Transverse colon (tissue), 4 donors: ENCODE results near the gene BASP1. TPM values are rescaled to one million over a fixed set of nuclear protein-coding genes. Genes with fewer than 3 reads are reported as not detected.

ENCODE experiments used
- DNase-seq: peaks from one replicate; pipeline ENCODE4 v3.0.0-alpha.2; 2019
- H3K27ac ChIP-seq, 4 donors: fragments of 200-600 bp; sonication (generic); 2 replicates each; pipeline ENCODE4 v1.5.1; 2016 to 2018; ENCODE audit warnings: inconsistent platforms in 4 of 4
- H3K27me3 ChIP-seq: fragments of 200-600 bp; sonication (generic); 2 replicates; pipeline ENCODE4 v1.5.1; 2017; ENCODE audit warnings: inconsistent platforms
- H3K36me3 ChIP-seq, 4 donors: fragments of 200-600 bp; sonication (generic); 2 replicates each; pipeline ENCODE4 v1.5.1; 2017 to 2019; ENCODE audit warnings: inconsistent platforms in 4 of 4
- H3K4me1 ChIP-seq, 4 donors: fragments of 200-600 bp; sonication (generic); 2 replicates each; pipeline ENCODE4 v1.5.1; 2017 to 2020; ENCODE audit warnings: inconsistent platforms in 4 of 4
- H3K4me3 ChIP-seq, 4 donors: fragments of 200-600 bp; sonication (generic); 1 replicate in 1 of 4; 2 replicates in 3 of 4; pipeline versions ENCODE4 v1.5.1 to v1.6.1; 2017 to 2019; ENCODE audit warnings: inconsistent platforms in 4 of 4
- H3K9me3 ChIP-seq, 2 donors: fragments of 200-600 bp; sonication (generic); 2 replicates each; pipeline ENCODE4 v1.5.1; 2017 to 2019; ENCODE audit warnings: inconsistent platforms in 2 of 2
- CTCF ChIP-seq, 5 experiments: fragments of 200-600 bp in 3 of 5; fragments of 450-650 bp in 2 of 5; sonication (generic) in 3 of 5; IDR thresholded peaks; 1 replicate in 2 of 5; 2 replicates in 3 of 5; pipeline ENCODE4 v1.5.1; 2016 to 2017; ENCODE audit warnings: antibody characterized with exemption in 5 of 5, inconsistent platforms in 3 of 5, mild to moderate bottlenecking in 2 of 5, moderate library complexity in 1 of 5
- EP300 ChIP-seq: sonication (generic); formaldehyde crosslinking; IDR thresholded peaks from one replicate; pipeline ENCODE4 v1.6.1; 2017; ENCODE audit warnings: antibody characterized with exemption, low read depth
- POLR2A ChIP-seq: fragments of 450-650 bp; IDR thresholded peaks from one replicate; pipeline ENCODE4 v1.6.1; 2016; ENCODE audit warnings: antibody characterized with exemption, mild to moderate bottlenecking, moderate library complexity
- POLR2AphosphoS5 ChIP-seq, 3 donors: sonication (generic); formaldehyde crosslinking; IDR thresholded peaks; one replicate each; pipeline ENCODE4 v1.6.1; 2016; ENCODE audit warnings: antibody characterized with exemption in 3 of 3
- WGBS, 2 donors: methylation state at CpG; one replicate each; pipeline ENCODE4 v1.1.5; 2018; ENCODE audit warnings: low coverage in 1 of 2; 5-methylcytosine and 5-hydroxymethylcytosine counted together
- in situ Hi-C, 4 donors: fragments of 200-750 bp; cut with MboI; loops; one replicate each; pipeline versions ENCODE4 v1.15.0 to v1.15.1; 2017; ENCODE audit warnings: low sequenced_read_pairs in 3 of 4, low pct_ligation_motif_present in 1 of 4, low pct_unique_long_range_greater_than_20kb in 1 of 4
- intact Hi-C: fragments of 100-400 bp; cut with DNase I; formaldehyde crosslinking; loops from one replicate; pipeline ENCODE4 v1.15.1; 2023; ENCODE audit warnings: low total_unique reads
- total RNA-seq, 4 donors: library from RNA; depleted of rRNA; stranded (reverse); fragments of >200 nt; gene quantifications; one replicate each; pipeline ENCODE4 v1.1.0, GENCODE V29; 2016

The BASP1 gene
- total RNA-seq, 4 donors from 2014 or later = 1.5 to 36.4 (median 9.2) TPM

- H3K27me3 ChIP-seq = no peaks in the 10 kb centered on the region
- intact Hi-C loops = no loop called here
- H3K9me3 ChIP-seq = no peaks in the 10 kb centered on the region
- H3K27ac ChIP-seq = no peak overlapping the region
- no peaks in the 10 kb centered on the region for H3K4me1 ChIP-seq
- no peak for DNase-seq
- in situ Hi-C loops = no loop called here
- TF ChIP-seq CTCF (IDR thresholded peaks at IDR 0.05) (no peak), POLR2AphosphoS5 (IDR thresholded peaks at IDR 0.05) (no peak), EP300 (no peak), POLR2A (no peak)
- H3K36me3 ChIP-seq = no peaks in the 10 kb centered on the region
- H3K4me3 ChIP-seq = no peak overlapping the region
- WGBS, 2 donors = 80 to 84% methylated on average over 5 of the region's 5 CpGs
Observed at GRCh38 chr5:17234374-17234773, 16.9 kb downstream of the BASP1 start.

- intact Hi-C loops (no loop called here), in situ Hi-C loops (no loop called here)
- TF ChIP-seq EP300 (no peak), CTCF (IDR thresholded peaks at IDR 0.05) (no peak), POLR2AphosphoS5 (IDR thresholded peaks at IDR 0.05) (no peak), POLR2A (no peak)
- no peaks in the 10 kb centered on the region for H3K4me1 ChIP-seq
- no peaks in the 10 kb centered on the region for H3K27me3 ChIP-seq
- no peaks in the 10 kb centered on the region for H3K36me3 ChIP-seq
- no peak overlapping the region for H3K27ac ChIP-seq
- H3K9me3 ChIP-seq = no peaks in the 10 kb centered on the region
- H3K4me3 ChIP-seq = no peak overlapping the region
- WGBS, 2 donors = 81 to 88% methylated on average over 4 to 5 of the region's 5 CpGs
- no peak for DNase-seq
Observed at GRCh38 chr5:17235731-17236330, 18.4 kb downstream of the BASP1 start.

- Histone ChIP-seq H3K4me3 (no peak overlapping the region), H3K9me3 (no peaks in the 10 kb centered on the region), H3K36me3 (no peaks in the 10 kb centered on the region), H3K27me3 (no peaks in the 10 kb centered on the region), H3K4me1 (no peaks in the 10 kb centered on the region), H3K27ac (no peak overlapping the region)
- in situ Hi-C loops (no loop called here), intact Hi-C loops (no loop called here)
- no peak for DNase-seq
- WGBS, 2 donors = 70 to 72% methylated on average over 6 of the region's 6 CpGs
- TF ChIP-seq EP300 = no peak
- no peak for TF ChIP-seq POLR2AphosphoS5 (IDR thresholded peaks at IDR 0.05)
- no peak for TF ChIP-seq POLR2A
- no peak for TF ChIP-seq CTCF (IDR thresholded peaks at IDR 0.05)
Observed at GRCh38 chr5:17238521-17239041, 21.1 kb downstream of the BASP1 start.

GRCh38 chr5:17239953-17240352 is 22.5 kb downstream of the BASP1 start:
- in situ Hi-C loops (no loop called here), intact Hi-C loops (no loop called here)
- no peak overlapping the region for H3K4me3 ChIP-seq
- 89 to 94% methylated on average over 4 to 6 of the region's 6 CpGs for WGBS, 2 donors
- H3K9me3 ChIP-seq = no peaks in the 10 kb centered on the region
- H3K27me3 ChIP-seq = no peaks in the 10 kb centered on the region
- no peak for DNase-seq
- TF ChIP-seq POLR2AphosphoS5 (IDR thresholded peaks at IDR 0.05) = no peak
- no peak for TF ChIP-seq CTCF (IDR thresholded peaks at IDR 0.05)
- no peak for TF ChIP-seq POLR2A
- no peak for TF ChIP-seq EP300
- no peaks in the 10 kb centered on the region for H3K4me1 ChIP-seq
- H3K36me3 ChIP-seq = no peaks in the 10 kb centered on the region
- H3K27ac ChIP-seq = no peak overlapping the region
